Activated CD8-positive, alpha-beta memory T cell treated with anti-CD3 and anti-CD28 coated beads, Interleukin-2, amount 50 U/mL, for 24 hours (primary cell): ENCODE measurements around the gene KRT82.
"Not testable (repeated sequence)": the region's sequence is repeated elsewhere in the genome, so short reads cannot be mapped to it uniquely, and the experiment has no call there.

ENCODE experiments used
- DNase-seq: peaks from one replicate; pipeline ENCODE4 v3.0.0-alpha.2; 2020; ENCODE audit errors: extremely low read depth

KRT82 gene

DNA sequence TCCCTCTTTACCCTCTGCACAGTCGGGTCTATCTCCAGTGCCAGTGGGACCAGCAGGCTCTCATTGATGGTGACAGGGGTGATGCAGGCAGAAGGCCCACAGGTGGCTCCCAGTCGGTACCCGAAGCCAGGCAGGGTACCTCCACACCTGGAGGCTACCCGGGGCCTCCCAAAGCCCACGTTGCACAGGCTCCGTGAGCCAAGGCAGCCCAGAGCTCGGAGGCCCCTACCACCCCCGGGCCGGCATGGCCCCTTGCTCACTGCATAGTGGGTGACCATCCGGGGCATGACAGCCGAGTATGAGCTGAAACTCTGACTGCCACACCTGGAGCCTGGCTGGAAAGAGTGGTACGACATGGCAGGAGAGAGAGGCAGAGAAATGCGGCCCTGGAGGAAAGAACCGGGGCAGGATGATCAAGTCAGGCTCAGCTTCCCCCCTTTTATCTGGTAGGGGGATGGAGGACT, at the start of gene KRT82:
KRT82 (minus strand) TSS at position 414 of the 464 bp plus-strand sequence; CDS start at position 356, 58 bp downstream.
- no peak for DNase-seq

DNA sequence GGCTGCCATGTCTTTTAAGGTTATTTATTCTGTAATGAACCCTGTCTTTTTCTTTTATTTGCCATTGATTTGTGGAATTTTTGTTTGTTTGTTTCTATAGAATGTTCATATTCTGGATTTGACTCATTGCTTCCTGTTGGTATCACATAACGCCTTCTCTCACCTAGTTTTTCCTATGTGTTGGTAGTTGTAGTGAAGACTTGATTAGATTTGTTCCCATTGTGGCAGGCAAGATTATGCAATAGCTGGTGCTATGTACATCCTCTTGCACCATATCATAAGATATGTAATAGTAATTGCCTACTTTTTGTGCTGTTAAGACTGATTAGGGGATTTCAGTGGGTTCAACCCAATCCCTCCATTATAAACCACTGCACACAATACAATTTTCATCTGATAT, 49.7 kb upstream of the KRT82 start:
- no peak for DNase-seq

DNA sequence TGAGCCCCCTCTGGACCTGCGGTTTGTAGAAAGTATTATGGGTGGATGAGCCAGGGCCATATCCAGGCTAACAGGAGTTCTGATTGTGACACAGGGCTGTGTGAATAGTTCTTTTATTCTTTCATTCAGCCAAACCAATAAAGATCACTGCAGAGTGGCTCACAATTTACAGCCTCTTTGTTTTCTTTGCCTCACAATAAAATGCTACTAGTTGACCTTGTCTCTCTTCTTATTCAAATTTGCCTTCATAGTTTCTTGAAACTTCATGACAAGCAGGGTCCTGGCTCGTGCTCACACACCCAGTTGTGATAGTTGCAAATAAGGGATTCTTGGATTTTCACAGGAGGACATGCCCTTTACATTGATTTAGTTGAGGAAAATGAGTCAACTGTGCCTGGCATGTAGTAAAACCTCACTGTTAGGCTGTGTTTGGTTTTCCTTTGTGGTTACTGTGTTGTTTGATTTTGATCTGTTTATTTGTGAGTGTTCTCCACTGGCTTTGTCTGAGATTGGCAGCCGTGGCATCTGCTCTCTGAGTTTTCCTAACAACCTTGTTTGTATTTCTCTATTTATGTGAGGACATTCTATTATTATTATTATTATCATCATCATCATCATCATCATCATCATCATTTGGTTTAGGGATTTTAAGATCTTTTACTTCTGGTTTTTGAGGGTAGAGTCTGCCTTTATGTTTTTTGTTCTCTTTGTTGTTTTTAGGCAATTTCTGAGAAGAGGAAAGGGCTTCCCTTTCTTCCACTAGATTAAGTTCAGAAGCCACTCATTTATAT, 48.5 kb upstream of the KRT82 start:
- no peak for DNase-seq

DNA sequence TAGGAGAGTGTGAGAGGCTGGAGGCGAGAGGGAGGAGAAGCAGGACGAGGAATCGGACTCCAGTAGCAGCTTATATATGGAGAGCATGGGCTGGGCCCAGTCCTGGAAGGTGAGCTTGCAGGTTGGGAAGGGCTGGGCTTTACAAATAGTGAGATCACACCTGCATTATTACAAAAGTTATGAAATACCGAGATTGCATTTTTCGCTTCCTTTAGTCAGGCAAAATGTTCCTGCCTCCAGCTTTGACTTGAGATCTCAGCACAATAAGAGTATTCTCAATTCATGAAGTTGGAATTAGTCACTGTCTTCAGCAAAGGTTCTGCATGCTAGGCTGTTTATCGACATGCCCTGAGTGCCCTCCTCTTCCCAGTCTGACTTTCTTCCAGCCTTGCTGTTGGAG, 46.0 kb upstream of the KRT82 start, which contains the start of gene KRT6B:
KRT6B (minus strand) TSS at position 46 of the 400 bp plus-strand sequence. CDS start 68 bp downstream, outside the sequence.
- DNase-seq, result no peak

DNA sequence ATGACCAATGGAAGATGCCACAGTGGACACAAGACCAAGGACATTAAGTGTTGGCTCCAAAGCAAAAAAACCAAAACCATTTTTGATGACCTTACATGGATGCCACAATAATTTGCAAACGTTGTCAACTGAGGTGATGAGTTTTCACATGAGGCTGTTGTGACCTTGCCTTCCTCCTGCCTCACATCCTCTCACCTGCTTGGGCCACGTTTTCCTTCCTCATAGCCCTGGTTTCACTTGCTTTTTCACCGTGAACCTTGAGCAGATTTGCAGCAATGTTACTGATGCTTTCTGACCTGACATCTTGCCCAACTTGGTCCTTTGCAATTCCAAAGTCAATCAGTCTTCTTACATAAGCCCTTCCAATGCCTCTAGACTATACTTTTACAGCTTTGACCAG, 42.1 kb upstream of the KRT82 start:
- DNase-seq, result no peak

DNA sequence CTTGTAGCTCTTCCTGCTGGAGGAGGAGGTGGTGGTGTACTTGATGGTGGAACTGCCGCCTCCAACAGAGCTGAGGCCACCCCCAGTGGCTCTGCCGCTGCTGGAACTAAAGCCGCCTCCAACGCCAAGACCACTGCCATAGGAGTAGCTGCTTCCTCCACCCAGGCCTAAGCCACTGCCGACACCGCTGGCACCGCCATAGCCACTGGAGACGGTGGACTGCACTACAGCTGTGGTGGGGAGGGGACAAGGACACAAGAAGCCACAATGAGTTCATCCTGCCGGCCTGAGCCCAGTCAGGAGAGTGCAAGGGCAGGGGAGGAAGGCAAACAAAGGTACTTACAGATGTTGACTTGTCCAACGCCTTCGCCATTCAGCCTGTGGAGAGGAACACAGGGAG, 41.1 kb upstream of the KRT82 start:
- DNase-seq, result not testable (repeated sequence)

DNA sequence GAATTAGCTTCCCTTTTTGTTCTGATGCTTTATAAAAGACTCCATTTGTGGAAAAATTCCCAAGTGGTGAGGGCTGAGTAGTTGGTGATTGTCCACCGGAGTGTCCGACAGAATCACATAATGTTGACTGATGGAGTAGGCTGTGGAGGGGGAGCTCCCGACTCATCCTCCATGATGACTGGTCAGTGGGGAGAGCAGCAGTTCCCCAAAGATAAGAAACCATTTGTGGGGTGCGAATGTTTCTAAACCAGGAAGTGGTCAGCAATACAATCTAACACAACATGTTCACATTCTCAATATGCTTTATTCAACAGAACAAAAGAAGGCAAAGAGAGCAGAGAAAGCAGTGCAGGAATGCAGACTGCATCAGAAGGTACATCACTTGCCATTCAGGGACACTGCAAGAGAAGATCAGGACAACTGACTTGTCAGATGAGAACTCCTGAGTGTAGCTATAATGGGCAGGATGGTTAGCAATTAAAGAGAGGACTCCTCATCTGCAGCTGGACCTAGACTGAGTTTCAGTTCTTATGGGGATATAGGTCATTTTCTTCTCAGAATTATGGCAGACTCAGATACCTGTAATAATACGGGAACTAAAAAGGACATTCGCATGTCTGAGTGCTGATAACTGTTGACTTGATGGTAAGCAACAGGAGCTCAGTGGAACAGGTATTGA, 40.4 kb upstream of the KRT82 start:
- DNase-seq, result no peak

DNA sequence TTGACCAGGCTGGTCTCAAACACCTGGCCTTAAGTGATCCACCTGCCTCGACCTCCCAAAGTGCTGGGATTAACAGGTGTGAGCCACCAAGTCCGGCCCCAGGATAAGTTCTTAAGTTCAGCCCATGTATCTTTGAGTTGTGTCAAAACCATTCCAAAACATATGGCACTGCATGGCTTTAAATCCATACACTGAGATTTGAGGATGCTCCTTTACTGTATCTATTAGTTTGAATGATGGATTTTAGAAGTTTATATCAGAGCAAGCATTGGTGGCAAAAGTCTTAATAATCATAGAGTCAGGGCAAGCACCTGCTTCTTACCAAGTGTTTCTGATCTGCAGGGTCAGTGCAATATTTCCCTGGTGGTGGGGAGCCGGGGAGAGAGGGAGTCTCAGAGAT, 39.7 kb upstream of the KRT82 start:
- no peak for DNase-seq

DNA sequence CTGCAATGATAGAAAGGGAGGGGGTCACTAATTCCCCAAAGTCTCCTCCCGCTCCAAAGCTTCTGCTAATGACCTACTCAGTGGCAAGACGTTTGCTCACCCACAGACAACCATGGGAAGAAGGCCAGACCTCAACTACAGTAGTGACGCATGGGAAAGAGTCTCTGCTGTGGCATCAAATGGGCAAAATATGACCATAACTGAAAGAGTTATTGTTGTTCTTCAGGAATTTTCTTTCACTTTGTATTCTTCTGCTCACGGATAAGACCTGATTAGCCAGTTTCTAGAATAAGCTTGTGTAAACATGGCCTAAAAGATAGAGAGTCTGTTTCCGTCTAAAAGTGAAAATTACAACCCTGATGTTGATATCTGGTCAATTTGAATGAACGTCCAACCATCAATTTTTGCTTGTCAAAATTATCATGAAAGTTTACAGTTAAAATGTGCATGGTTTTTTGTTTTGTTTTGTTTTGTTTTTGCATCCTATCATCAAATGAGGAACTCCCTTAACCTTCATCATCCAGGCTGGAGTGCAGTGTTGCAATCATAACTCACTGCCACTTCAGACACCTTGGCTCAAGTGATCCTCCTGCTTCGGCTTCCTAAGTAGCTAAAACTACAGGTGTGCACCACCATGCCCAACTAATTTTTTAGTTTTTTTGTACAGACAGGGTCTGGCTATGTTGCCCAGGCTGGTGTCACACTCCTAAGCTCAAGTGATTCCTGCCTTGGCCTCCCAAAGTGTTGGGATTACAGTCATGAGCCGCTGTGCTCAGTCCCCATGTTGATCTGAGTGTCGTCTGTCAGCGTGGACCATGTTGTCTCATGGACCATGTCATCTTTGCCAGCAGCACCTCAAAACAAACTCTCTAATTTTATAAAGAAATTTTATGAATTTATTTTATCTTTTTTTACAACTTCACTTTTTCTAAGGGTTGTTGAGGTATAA, 38.8 kb upstream of the KRT82 start:
- DNase-seq, result no peak

DNA sequence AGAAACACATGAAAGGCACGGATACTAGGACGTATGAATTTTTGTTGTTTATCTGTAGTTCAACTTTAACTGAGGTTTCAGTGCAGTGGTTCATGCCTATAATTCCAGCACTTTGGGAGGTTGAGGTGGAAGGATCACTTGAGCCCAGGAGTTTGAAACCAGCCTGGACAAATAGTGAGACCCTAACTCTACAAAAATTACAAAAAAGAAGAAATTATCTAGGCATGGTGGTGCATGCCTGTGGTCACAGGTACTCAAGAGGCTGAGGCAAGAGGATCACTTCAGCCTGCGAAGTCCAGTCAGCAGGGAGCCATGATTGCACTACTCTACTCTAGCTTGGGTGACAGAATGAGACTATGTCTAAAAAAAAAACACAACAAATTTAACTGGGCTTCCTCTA, 37.8 kb upstream of the KRT82 start:
- no peak for DNase-seq

DNA sequence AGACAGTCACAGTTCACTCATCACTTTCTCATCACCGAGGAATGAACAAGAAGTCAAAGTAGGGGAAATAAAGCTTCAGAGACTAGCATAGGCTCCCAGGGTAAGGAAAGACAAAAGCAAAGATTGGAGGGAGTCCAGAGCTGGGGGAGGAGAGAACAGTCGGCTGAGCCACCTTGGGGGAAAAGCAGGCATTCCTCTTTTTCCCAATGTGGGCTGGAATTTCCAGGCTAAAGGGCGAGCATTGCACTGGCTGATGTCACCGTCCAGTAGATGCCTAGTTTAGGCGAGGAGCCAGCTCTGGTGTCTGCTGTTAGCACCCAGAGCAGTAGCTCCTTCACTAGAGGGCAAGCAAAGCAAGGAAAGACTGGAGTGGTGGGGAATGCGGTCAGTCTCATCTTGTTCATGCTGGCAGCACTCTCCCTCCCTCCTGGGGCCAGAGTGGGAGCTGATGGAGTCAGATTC, 36.5 kb upstream of the KRT82 start:
- no peak for DNase-seq

DNA sequence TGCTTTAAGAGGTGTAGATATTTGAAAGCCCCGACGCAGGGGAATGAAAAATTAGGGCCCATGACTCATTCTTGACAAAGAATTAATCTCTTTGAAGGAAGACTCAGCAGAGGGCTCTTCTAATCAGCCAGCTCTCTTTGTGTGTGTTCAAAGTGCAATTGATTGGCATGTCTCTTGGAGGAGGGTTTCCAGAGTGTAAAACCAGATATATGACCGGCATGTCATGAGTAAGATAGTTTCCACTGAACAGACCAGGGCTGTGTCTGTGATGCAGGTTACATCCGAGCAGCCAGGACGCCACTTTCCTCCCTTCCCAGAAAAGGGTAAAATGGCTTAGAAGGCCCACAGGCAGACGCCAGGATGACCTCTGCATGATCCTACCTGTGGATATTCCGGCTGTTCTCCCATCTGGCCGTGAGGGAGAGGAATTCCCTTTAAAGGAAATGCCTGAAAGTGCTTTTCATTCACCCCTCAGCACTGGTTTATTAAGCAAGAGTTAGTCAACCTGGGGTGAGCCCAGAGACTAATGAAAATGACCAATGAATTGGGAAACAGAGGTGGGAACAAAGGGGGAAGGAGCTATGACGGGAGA, 35.3 kb upstream of the KRT82 start:
- no peak for DNase-seq

DNA sequence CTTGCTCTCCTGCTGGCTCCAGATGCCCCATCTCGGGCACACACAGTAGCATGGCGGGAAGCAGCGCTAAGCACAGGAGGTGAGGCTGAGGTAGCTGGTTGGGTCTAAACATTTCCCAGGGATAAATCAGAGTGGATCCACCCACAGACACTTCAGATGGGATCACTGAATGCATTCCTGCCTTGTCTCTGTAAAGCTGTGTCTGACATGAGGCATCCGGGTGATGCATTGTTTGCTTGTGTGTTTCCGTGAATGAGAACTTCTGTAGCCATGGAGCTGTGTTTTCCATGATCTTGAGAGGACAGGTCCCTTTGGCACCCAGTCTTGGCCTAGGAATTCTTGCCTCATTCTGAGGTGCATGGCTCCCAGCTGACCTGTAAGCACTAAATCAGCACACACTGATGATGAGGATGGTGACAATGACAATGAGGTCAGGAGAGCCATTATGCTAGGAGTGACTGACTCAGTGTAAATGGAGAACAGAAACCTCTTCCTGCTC, 34.7 kb upstream of the KRT82 start:
- DNase-seq, result no peak

DNA sequence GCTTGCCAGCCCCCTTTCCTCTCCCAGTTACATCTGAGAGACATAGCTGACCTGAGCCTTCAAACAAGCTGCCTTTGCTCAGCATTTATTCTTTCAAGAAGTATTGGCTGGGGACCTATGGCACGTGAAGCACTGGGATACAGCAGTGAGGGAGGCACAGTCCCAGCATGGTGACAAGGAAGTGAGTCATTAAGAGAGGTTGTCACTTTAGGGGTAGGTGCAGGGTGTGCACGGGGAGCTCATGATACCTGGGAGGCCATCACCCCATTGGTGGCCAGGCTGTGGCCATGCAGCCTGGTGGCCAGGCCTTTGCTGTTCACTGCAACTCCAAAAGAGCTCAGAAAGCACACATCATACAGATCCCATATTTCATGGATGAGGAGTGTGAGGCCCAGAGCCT, 33.7 kb upstream of the KRT82 start:
- DNase-seq, result no peak

DNA sequence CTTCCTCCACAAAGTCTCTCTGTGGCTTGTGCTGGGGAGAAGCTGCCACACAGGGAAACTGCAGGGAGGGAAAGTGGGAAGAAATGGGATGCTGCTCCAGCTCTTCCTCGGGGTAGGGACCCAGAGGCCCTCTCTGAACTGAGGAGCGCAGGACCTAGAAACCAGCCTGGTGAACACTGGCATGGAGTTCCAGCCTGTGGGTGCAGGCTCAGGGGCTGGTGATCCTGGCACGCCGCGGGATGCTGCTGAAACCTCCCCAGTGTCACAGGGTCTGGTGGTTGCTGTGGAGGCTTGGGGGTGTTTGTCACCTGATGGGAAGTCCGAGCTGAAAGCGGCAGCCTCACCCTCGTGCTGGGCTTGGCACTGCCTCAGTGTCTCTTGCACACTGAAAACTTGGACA, 33.3 kb upstream of the KRT82 start:
- DNase-seq, result no peak

DNA sequence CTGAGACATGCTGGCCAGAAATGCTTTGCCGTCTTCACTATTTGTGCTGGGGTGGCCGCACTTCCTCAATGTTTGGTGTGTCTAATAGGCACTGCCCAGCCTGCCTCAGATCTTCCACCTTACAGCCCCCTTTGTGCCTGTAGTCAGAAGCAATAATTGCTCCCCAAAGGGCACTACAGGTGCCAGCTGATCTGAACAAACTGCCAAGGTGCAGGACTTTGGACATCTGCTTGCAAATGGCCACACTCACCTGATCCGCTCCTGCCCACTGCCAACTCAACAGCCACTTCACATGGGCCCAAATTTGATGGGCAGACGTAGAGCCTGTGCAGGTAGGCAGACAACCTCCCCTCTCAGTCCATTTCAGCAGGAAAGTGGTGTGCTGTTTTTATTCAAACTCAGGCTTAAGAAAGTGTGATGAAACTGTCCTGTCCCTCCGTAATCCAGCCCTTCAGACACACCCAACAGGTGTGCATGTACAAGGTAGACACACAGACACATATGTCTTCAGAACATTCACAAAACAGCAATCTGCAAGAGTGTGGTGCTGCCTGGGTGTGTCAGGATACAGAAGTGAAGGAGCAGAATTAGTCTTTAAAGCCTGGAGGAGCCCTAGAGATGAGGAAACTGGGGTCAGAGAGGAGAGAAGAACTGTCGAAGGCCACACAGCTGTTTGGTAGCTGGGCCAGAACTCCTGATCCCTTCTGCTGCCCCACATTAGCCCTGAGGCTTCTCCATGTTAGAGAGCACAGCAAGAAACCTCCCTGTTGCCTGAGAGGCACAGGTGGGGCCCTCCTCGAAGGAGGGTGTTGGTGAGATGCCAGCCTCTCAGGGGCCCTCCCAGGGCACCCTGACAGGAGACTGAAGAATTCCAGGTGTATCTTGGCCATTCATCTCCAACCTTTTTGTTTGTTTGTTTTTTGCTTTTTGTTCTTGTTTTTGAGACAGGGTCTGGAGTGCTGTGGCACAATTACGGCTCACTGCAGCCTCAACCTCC, 32.5 kb upstream of the KRT82 start:
- DNase-seq, result no peak

DNA sequence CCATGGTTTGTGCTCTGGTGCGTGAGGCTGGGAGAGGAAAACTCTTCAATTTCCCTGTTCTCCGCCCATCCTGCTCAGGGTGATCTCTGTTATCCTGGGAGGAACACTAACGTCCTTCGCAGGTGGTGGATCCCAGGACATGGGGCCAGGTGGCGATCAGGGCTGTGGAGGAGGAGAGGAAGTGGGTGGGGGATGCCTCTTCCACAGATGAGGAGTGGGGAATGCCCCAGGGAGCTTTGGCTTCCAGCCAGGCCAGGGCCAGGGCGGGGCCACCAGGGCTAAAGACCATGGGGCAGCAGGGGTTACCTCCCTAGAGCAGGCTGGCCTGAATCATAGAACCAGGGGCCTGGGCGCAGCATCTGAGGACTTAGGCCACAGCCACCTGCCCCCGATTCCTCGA, 31.4 kb upstream of the KRT82 start:
- no peak for DNase-seq

DNA sequence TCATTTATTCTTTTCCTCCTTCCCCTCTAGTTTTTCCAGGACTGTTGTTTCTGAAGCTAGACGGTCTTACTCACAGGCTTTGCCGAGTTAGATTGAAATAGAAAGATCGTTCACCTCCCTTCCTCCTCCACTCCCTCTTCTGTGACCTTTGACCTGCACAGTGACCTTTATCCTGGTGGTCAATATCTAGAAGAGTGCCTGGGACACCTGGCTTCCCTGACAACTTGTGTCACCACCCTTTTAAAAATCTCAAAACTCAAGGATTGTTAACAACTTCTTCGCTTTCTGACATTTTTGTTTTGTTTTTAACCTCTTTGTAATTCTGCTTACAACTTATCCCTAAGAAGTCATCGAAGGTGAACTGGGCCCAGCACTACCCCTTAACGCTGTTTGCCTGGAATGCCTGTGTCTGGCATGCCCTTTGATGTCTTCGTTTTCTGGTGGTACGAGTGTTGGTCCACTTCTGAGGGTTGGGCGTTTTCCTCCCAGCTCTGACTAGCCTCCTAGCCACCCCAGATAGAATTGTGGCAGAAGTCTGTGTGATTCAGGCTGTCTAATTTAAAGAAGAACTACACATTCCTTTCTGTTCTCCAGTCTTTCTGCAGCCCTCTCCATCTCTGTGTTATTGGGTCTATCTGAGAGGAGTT, 30.8 kb upstream of the KRT82 start:
- no peak for DNase-seq

DNA sequence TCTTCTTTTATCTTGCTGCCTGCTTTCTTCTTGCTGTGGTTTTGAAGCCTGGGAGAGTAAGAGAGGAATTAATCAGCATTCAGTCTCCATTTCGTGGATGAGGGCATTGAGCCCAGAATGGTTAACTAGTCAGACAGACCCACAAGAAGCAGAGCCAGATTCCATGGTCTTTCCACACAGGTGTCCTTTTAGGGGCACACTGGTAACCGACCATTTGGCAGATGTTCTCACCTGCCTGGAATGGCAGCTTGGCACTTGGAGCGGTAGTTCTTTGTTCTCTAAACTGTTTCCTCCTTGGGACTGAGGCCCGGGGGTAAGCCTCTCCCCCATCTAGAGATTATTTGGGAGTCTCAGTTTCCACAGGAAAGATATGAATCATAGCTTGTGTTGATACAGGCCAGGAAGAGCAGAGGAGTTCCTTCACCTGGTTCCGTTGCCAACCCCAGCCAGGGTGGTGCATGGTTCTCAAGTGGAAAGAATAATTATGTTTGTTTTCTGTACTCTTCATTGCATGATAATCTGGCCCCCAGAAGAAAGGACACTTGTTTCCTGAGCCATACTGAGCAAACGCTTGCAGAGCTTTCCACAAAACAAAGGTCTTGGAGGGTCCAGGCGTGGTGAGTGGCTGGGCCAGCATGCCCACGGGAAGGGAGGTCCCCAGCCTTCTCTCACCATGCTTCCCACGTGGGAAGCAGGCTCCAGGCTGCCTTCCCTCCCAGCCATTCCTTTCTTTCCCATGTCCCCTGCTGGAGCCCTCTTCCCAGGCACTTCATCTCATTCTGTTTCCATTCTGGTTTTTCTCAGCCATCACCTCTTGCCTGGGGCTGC, 30.1 kb upstream of the KRT82 start:
- DNase-seq, result no peak
